CD4-positive, alpha-beta T cell treated with Interleukin-2 at 100 ng/mL for 4 hours (primary cell): ENCODE results near the gene SGTA.

ENCODE experiments used
- DNase-seq: peaks from one replicate; pipeline ENCODE4 v3.0.0-alpha.2; 2020; ENCODE audit warnings: low spot score

SGTA gene

GRCh38 chr19:2770055-2771013, 12.7 kb downstream of the SGTA start:
- no peak for DNase-seq

GRCh38 chr19:2769218-2769617, 13.9 kb downstream of the SGTA start:
- DNase-seq: no peak

GRCh38 chr19:2768365-2769132, 14.5 kb downstream of the SGTA start:
- DNase-seq: no peak

GRCh38 chr19:2767688-2768087, 15.4 kb downstream of the SGTA start:
- DNase-seq: no peak

GRCh38 chr19:2766594-2767372, 16.3 kb downstream of the SGTA start:
- no peak for DNase-seq

GRCh38 chr19:2765376-2765775, 17.7 kb downstream of the SGTA start:
- no peak for DNase-seq

- DNase-seq: no peak
These were observed 18.1 kb downstream of the SGTA start for GRCh38 chr19:2764945-2765344.

GRCh38 chr19:2763687-2764086, 19.4 kb downstream of the SGTA start:
- no peak for DNase-seq

GRCh38 chr19:2762783-2763496, 20.1 kb downstream of the SGTA start:
- no peak for DNase-seq

- DNase-seq: no peak
These were observed 20.9 kb downstream of the SGTA start for GRCh38 chr19:2761876-2762782.

GRCh38 chr19:2761309-2761677, 21.8 kb downstream of the SGTA start:
- no peak for DNase-seq

- DNase-seq: no peak
These were observed 23.1 kb downstream of the SGTA start for GRCh38 chr19:2759965-2760364.

- DNase-seq: no peak
These were observed 23.7 kb downstream of the SGTA start for GRCh38 chr19:2759362-2759761.

GRCh38 chr19:2758601-2759313, 24.3 kb downstream of the SGTA start:
- no peak for DNase-seq

- no peak for DNase-seq
These were observed 25.9 kb downstream of the SGTA start for GRCh38 chr19:2756921-2757881.

- no peak for DNase-seq
These were observed 26.6 kb downstream of the SGTA start for GRCh38 chr19:2756477-2756876.

- no peak for DNase-seq
These were observed 27.3 kb downstream of the SGTA start for GRCh38 chr19:2755811-2756210.

- no peak for DNase-seq
These were observed 27.7 kb downstream of the SGTA start for GRCh38 chr19:2755448-2755705.
